GM18907 (cell line): ENCODE results near the gene RIC3.
A peak's percentile ranks its signal among the peaks of the same experiment; 100 is the strongest.

Experiments
- ATAC-seq: cut with Tn5 transposase; IDR thresholded peaks from one replicate; pipeline ENCODE4 v1.9.1; 2021; ENCODE audit warnings: mild to moderate bottlenecking, moderate library complexity; ENCODE audit not compliant: unreplicated experiment

The RIC3 gene

GRCh38 chr11:8105666-8106065, 63.2 kb downstream of the RIC3 start:
- ATAC-seq, result no peak

GRCh38 chr11:8105133-8105532, 63.7 kb downstream of the RIC3 start:
- ATAC-seq, result no peak

GRCh38 chr11:8103909-8104308, 64.9 kb downstream of the RIC3 start:
- ATAC-seq, result no peak

GRCh38 chr11:8102965-8103364, 65.9 kb downstream of the RIC3 start:
- no peak for ATAC-seq

GRCh38 chr11:8102296-8102915, 66.4 kb downstream of the RIC3 start:
- ATAC-seq, result no peak

GRCh38 chr11:8101421-8101820, 67.4 kb downstream of the RIC3 start:
- no peak for ATAC-seq

- ATAC-seq, result no peak
Observed at GRCh38 chr11:8100605-8101004, 68.2 kb downstream of the RIC3 start.

GRCh38 chr11:8100158-8100557, 68.7 kb downstream of the RIC3 start:
- no peak for ATAC-seq

- ATAC-seq, result peak; percentile 64
Observed at GRCh38 chr11:8099291-8099899, 69.4 kb downstream of the RIC3 start.

GRCh38 chr11:8098879-8099278, 69.9 kb downstream of the RIC3 start:
- no peak for ATAC-seq

GRCh38 chr11:8098361-8098760, 70.5 kb downstream of the RIC3 start:
- no peak for ATAC-seq

- no peak for ATAC-seq
Observed at GRCh38 chr11:8097926-8098325, 70.9 kb downstream of the RIC3 start.

- ATAC-seq, result no peak
Observed at GRCh38 chr11:8097468-8097867, 71.4 kb downstream of the RIC3 start.

- no peak for ATAC-seq
Observed at GRCh38 chr11:8097062-8097461, 71.8 kb downstream of the RIC3 start.

- no peak for ATAC-seq
Observed at GRCh38 chr11:8096575-8096974, 72.2 kb downstream of the RIC3 start.

- ATAC-seq, result no peak
Observed at GRCh38 chr11:8095806-8096522, 72.9 kb downstream of the RIC3 start.

GRCh38 chr11:8095371-8095770, 73.5 kb downstream of the RIC3 start:
- no peak for ATAC-seq

- ATAC-seq, result no peak
Observed at GRCh38 chr11:8094656-8095055, 74.2 kb downstream of the RIC3 start.

- ATAC-seq, result no peak
Observed at GRCh38 chr11:8093931-8094575, 74.8 kb downstream of the RIC3 start.

- ATAC-seq, result peak; percentile 76
Observed at GRCh38 chr11:8092587-8093424, 76.0 kb downstream of the RIC3 start.

- no peak for ATAC-seq
Observed at GRCh38 chr11:8091721-8092120, 77.1 kb downstream of the RIC3 start.
